Stimulated activated CD4-positive, alpha-beta T cell treated with anti-CD3 and anti-CD28 coated beads, Interleukin-2, amount 100 ng/mL, for 48 hours (primary cell): ENCODE results near the gene PHLDB1.

Experiments used
- DNase-seq, 2 donors: peaks; one replicate each; pipeline ENCODE4 v3.0.0-alpha.2; 2020

The PHLDB1 gene

DNA sequence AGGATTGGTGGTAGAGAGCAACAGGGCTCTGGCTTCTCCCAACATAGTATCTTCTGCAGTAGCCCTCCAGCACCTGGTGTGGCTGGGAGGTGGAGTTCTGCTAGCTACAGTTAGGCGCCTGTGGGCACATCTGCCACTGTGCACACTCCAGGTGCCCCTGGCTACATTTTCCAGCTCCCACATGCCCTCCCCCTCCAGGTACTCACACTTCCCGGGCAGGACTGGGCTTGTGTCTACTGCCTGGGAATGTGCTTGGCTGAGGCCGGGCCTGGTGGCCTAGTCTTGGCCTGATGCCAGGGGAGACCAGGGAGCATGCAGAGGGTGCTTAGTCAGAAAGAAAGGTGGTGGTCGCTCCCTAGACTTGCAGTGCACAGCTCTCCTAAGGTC lies 15.8 kb downstream of the PHLDB1 start:
- DNase-seq: no peak

DNA sequence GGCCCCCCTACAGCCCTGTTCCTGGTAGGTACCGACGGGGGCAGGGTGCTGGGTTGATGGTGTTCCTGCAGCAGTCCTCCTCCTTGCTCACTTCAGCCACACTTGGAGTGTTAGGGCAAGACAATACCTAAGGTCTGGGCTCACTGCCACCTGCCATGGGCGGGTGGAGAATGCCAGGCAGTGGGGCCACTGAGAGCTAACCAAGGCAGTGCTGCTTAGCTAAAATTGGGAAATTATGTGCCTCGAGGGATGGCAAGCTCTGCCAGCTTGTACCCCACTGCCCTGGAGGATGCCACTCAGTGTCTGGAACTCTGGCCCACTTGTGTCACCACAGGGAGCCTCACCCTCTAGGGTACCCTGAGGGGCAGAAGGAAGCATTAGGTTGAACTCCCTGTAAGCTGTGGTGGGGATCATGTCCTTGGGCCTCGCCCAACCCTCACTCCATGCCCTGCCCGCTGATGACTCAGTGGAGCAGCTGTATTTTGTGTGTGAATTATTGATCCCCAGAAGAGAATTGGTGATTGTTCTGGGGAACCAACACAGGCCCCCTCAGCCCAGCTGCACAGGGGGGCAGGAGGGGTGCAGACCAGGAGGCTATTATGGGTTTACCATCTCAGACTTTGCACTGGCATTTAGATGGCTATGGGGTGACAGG lies 17.7 kb downstream of the PHLDB1 start:
- DNase-seq: no peak

DNA sequence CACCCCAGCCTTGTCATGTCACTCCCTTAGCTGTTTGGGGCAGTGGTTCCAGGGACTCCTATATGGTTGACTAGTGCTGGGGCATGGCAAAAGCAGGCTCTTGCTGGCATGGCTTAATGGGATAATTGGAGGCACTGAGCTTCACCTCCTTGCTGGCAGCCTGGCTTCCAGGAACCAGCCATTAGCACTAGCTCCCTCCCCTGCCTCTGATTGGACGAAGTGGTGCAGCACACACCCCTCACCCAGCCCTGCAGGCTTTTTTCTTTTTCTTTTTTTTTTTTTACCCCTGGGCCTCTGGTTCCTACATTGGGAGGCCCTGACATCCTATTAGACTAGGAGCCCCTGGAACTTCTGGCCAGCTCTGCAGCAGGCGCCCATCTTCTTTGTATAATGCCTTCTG lies 18.6 kb downstream of the PHLDB1 start:
- DNase-seq: no peak

DNA sequence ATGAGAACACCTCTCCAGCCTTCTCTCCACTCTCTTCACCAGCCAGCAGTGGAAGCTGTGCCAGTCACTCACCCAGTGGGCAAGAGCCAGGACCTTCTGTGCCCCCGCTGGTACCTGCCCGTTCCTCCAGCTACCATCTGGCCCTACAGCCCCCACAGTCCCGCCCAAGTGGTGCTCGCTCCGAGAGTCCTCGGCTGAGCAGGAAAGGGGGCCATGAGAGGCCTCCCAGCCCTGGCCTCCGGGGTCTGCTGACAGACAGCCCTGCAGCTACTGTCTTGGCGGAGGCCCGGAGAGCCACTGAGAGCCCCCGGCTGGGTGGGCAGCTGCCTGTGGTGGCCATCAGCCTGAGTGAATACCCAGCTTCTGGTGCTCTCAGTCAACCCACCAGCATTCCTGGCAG lies 20.2 kb downstream of the PHLDB1 start:
- DNase-seq: no peak

DNA sequence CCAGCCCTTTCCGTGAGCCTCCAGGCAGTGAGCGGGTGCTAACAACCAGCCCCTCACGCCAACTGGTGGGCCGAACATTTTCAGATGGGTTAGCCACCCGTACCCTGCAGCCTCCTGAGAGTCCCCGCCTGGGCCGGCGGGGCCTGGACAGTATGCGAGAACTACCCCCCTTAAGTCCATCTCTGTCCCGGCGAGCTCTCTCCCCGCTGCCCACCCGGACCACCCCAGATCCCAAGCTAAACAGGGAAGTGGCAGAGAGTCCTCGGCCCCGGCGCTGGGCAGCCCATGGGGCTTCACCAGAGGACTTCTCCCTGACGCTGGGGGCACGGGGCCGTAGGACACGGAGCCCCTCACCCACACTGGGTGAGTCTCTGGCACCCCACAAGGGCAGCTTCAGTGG lies 20.6 kb downstream of the PHLDB1 start:
- DNase-seq: no peak

DNA sequence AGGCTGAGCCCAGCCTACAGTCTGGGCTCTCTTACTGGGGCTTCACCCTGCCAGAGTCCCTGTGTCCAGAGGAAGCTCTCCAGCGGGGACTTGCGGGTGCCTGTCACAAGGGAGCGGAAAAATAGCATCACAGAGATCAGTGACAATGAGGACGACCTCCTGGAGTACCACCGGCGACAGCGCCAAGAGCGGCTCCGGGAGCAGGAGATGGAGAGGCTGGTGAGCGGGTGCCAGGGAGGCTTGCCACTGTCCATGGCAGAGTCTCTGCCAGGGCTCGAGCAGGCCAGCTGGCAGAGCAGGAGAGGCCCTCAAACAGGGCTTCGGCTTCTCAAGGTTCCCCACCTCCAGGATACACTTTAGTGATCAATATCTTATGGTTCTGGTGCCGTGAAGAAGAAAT lies 21.0 kb downstream of the PHLDB1 start:
- DNase-seq: no peak

DNA sequence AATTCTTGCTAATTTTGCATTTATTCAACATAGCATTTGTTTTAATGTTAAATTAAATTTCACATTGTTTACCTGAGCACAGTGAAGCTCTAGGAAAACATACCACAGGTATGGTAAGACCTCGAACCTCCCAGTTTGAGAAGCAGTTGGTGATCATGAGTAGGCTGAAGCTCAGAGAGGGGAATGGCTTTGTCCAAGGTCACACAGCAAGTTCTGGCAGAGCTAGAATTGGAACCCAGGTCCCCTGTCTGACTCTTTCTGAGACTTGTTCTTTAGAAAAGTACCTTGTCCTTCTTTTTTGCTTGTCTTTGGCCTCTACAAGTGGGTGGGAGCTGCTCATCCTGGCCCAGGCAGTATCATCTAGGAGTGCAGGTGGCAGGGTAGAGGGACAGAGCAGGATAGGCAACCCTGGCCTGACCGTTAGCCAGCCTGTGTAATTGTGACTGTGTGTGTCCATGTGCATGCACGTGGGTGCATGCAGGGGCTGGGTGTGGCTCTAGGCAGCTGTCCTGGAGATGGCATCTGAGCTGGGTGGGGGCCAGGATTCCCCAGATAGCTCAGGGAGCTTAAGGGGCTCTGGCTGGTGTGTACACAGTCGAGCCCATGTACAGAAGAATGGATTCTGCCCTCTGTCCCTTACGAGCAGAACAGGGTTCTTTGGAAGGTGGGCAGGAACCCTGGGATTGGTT lies 21.6 kb downstream of the PHLDB1 start:
- no peak for DNase-seq

DNA sequence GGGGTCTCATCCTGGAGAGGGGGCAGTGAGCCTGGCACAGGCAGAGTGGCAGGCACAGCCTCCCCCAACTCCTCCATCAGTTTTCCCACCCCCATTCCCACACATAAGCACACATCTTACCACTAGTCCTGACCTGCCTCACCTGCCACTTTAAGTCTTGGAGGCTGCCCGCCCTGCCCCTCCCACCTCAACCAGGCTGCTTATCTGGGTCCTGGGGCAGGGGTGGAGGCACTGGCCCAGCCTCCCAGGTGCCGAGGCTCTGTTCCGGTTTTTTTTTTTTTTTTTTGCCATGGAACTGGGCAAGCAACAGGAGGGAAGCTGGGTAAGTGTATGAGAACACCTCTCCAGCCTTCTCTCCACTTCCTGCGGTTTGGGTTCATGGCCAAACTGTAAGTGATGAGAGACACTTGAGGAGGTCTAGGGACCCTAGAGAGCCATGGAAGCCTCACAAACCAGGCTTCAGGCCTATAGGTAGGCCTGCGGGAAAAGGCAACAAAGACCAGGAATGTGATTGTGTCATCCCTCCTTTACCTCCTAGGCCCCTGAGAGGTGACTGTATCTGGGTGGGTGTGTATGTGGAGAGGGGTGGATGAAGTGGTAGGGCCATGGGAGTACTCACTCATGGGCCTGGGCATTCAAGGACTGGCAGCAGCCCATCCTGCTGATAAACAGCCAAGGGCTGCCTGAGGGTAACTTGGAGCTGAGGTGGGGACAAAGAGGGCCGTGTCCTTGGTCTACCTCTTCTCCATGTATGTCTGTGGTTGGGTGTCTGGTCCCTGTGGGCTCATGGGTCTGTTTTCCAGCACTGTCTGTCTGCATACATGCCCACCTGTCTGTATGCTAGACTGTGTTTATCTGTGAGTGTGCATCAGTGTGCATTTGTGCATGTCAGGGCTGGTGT lies 22.6 kb downstream of the PHLDB1 start:
- no peak for DNase-seq

DNA sequence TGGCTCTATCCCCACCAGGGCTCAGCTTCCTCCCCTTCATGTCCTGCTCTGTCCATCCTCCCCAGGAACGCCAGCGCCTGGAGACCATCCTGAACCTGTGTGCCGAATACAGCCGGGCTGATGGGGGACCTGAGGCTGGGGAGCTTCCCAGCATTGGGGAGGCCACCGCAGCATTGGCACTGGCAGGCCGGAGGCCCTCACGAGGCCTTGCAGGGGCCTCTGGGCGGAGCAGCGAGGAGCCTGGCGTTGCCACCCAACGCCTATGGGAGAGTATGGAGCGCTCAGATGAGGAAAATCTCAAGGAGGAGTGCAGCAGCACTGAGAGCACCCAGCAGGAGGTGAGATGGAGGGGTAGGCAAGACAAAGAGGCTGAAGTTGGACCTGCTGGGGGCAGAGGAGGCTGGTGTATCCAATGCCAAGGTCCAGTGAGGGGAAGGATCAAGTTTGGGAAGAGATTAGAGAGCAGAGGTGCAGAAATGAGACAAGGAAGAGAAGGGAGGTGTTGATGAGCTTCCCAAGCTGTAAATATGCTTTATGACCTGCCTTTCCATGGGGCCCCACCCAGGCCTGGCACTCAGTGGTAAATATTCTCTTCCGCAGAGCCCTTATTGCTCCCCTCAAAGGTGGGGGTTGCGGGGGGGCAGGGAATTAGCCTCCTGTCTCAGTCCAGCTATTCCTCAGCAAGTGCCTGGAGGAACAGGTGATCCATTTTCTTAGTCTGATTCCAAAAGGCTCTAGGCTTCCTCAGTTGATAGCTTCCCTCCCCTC lies 23.9 kb downstream of the PHLDB1 start:
- no peak for DNase-seq

DNA sequence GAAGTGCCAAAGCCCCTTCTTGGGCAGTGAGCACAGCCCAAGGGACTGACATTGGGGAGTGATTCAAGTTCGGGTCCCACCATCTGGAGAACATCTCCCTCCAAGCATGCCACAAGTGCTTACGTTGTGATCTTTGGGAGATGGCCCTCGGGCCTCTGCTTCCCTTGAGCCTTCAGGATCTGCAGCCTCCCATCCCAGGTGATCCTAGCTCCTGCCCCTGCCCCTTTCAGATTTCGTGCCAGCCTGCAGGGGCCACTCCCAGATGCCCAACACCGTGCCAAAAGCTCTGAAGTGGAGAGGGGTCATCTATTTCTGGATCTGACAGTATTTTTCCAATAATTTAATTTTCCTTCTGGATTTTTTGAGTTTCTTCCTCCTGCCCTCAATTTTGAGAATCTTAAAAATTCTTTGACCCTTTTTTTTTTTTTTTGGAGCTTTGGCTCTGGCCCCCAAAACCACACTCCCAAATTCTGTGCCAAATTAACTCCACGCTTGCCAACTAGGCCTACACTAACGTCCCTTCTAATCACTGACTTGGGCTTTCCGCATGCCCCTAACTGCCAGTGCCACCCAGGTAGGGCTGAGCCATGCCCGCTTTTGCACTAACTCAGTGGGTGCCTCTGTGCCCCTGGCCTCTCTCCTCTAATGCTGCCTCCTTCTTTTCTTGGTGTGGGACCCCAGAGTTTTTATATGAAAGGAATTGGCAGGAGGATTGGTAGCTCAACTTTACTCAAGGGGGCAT lies 25.3 kb downstream of the PHLDB1 start:
- no peak for DNase-seq

DNA sequence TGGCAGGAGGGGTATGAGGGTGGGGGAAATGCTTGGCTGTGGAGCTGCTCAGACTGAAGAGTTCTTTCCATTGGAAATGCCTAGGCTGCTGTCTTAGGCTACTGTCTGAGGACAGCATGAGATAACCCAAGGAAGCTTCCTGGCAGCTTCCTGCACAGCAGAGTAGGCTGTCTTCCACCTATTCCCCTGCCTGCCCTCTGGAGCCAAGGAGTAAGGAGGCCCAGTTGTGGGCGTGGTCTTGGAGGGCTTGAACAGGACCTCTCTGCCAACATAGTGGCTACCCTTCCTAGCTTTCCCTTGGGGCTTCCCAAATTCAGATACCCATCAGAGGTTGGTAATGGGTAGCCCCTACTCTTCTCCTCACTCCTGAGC lies 25.9 kb downstream of the PHLDB1 start:
- no peak for DNase-seq

DNA sequence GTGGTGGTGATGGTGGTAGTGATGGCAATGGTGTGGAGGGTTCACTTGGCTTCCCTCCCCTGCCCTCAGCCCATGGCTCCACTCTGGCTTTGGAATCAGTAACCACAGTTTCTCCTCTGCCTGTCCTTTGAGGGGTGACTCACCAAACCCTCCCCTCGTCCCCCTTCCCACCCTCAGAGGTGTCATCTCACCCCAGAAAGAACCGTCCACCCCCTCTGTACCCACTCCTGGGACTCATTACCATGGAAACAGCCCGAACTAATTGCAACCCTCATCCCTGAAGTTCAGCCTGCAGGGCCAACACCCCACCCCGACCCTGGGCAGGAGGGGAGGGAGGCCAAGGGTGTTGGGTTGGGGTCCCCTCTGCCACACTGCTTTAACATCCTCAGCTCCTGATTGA lies 26.6 kb downstream of the PHLDB1 start:
- DNase-seq: no peak

DNA sequence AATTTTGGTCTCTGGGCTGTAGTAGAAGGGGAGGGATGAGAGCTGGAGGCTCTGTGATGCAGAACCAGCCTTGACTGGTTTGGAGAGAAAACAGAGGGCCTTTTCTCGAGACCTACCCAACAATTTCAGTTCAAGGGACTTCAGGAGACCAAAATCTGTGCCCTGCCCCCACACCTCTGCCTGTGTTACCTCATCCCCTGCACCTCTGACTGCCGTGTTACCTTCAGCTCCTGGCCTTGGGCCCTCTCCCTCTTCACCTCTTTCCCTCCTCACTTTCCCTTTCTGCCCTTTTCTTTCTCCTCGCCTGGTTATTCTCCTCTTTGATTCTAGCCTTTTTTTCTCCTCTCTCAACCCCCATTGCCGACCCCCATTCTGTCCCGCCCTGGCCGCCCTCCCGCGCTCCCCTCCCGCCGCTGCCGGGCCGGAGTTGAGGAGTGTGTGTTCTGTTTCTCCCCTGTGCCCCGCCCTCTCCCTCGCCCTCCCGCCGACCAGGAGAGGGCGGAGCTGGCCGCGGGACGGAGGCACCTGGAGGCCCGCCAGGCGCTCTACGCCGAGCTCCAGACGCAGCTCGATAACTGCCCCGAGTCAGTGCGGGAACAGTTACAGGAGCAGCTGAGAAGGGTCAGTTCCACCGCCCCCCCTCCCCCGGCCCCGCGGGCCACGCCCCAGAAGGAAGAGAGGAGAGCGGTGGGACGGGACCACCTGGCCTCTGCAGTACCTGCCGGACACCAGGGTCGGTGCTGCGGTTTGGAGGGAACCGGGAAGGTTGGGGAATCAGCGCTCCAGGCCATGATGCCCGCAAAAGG lies 27.2 kb downstream of the PHLDB1 start:
- DNase-seq: no peak

DNA sequence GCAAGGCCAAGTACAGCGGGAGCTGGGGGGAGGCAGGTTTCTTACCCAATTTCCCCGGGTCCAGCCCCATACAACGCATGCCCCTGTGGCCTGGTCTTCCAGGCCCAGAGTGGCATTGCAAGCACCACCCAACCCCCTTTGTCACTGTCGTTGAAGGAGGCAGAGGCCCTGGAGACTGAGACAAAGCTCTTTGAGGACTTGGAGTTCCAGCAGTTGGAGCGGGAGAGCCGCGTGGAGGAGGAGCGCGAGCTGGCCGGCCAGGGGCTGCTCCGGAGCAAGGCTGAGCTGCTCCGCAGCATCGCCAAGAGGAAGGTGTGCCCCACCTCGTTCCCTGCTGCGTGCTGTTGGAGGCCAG lies 27.8 kb downstream of the PHLDB1 start:
- no peak for DNase-seq

DNA sequence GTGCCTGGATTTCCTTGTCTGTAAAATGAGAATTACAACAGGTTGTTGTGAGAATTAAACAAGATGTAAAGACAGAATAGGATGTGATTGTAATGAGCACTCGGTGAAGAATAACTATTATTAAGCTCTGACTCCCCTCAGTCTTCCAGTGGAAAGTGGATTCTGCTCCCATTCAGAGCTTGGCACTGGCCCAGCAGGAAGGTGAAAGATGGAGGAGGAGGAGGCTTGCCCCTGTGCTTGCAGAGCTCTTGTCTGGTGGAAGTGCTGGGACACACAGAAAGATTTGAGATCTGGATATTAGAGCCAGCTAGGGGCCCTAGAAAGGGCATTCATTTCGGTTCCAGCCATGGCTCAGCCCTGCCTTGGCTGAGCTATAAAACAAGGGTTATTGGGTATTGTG lies 28.2 kb downstream of the PHLDB1 start:
- no peak for DNase-seq

DNA sequence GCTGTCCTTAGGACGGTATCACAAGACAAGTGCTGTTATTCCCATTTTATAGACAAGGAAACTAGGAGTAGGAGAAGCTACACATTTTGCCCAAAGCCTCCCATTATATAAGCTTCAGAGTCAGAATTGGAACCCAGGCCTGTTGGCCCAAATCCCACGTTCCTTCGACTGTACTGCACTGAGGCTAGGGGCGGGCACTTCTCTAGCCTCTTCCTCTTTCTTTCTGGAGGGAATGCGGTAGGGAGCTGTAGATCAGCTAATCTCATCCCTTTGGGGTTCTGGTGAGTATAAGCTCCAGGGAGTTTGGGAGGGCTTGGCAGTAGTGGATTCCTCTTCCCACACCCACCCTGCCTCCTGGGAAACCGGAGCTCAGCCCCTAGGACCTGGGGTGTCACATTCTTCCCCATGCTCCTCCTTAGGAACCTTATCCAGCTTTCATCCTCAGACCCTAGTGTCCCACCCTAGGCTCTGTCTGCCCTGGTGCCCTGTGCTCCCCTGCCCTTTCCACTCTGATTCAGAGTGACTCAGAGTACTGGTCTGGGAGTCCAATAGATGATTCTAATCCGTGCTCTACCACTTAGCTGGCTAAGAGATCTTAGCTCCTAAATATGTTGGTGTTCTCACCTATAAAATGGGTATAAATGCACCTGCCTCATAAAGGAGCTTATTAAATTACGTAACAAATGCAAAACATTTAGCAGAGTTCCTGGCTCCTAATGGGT lies 29.3 kb downstream of the PHLDB1 start:
- no peak for DNase-seq

DNA sequence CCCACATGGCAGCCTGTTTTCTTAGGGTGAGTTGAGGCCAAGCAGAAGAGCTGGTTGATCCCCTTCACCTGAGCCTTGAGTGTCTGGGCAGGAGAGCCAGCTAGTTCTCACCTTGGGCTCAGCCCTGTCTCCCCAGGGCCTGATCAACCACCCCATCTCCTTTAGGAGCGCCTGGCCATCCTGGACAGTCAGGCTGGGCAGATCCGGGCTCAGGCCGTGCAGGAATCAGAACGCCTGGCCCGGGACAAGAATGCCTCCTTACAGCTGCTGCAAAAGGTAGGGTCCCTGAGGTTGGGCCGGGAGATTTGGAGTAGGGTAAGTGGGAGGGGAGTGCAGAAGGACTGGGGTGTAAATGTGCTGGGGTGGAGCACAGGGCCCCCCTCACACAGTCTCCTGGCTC lies 31.3 kb downstream of the PHLDB1 start:
- no peak for DNase-seq

DNA sequence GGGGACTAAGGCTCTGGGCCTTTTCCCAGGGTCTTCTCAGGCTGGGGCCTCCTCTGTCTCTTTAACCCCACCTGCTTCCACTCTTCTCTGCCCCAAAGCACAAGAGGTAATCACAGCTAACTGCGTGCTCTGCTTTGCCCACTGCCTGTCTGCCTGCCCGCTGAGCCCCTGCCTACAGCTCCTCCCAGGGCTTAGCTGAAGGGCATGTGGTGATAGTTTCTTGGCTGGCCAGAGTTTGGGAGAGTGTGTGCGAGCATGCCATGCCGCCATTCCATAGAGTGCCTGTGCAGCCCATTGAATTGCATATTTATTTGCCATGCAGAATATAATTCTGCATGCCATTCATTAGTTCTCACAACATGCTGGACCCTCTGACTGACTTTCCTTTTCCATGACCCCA lies 32.5 kb downstream of the PHLDB1 start:
- DNase-seq: no peak

DNA sequence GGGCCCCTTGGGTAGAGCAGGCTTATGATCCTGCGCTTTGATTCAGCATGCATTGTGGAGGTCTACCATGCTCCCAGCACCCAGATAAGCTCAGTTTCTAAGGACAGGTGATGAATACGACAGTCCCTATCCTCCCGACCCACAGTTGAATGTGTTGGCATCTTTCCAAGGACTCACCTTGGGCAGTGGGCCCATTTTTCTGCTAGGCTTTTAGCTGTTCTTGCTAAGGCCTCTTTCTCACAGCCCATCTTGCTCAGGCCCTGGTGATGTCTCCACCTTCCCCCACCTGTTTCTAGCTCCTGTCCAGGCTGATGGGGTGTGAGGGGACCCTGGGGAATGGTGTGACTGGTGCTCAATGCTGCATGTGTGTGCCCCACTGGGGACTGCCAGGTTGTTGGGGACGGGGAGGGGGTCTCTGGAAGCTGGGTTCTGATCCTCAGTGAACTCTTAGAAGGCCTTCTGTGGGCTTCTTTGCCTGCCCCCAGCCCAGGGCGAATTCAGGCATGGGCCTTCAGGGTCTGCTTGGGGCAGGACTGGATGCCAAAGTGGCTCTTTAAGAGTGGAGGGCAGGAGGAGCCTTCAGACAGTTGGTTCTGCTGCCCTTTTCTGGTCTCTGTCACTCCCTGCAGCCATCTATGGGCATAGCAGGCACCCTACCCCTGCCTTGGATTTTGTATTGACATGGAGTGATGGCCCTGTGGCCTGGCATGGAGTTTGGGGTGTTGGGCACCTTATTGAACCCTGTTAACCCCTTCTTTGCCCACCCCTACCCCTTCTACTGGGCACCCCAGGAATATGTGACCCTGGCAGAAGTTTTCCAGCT lies 33.1 kb downstream of the PHLDB1 start:
- no peak for DNase-seq

DNA sequence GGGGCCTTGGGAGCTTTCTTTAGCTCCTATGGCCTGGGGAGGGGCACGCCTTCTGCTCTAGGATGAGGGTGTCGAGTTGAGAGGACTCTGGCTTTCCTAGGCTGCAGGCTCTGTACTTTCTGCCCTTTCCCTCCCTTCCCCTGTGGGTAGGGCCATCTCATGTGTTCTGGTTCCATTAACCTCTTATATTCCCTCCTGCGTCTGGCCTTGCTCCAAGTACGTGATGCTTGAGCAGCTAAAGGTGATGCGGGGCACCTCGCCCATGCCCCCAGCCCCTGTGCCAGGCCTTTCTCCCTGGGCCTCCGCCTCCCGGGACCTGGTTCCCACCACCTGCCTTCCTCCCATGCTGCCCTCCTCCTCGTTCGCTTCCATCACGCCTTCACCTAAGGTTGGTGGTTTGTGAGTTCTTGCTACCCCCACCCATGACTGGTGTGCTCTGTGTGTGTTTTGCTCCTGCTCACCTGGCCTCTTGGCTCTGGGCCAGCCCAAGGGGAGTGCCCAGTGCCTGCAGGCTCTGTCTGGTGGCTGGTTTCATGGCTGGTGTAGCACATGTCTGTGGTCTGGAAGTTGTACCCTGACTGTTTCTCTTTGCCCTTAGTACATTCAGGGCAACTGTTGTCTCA lies 34.1 kb downstream of the PHLDB1 start:
- no peak for DNase-seq
